Cerebellar cortex (tissue), 1 donor: ENCODE measurements around the gene MGP.

ENCODE experiments used
- DNase-seq: peaks from one replicate; pipeline ENCODE4 v3.0.0-alpha.2; 2015; ENCODE audit warnings: low spot score

Gene MGP

DNA sequence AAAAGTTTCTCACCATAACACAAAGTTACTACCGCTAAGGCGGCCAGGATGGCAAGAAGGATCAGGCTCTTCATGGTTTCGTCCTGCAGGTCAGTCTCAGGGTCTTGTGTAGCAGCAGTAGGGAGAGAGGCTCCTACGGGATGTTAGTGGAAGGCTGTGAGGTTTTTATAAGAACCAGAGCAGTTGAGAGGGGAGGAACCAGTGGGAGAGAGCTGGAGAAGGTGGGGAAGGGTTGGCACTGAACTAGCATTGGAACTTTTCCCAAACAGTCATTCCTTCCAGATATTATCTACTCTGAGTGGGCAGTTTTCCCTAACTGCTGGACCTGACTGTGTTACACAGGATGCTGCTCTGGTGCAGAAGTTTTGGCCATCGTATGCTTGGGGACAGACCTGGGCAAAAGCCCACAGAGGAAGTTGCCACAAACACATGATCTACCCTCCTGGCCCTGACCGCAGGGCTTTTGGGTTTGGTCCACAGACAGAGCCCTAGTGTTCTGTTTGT, at the start of gene MGP:
MGP (minus strand) TSS at position 137 of the 504 bp plus-strand sequence; CDS start at position 74, 63 bp downstream.
- DNase-seq = no peak

DNA sequence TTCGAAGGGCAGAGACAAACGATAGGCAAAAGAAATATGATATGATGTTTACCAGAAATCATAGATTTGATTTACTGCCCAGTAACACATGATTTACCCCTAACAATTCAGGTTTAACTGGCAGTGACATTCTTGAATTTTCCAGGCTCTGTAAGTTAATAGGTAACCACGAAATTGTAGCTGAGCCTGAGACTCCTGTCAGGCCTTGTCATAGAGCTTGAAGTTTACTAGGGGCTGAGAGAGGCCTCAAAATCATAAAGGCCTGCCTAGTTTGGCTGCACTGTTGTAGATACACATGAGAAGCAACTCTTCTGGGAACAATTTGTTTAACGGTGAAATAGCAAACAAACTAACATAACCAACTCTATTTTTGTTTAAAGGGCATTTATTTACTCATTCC, 49.4 kb upstream of the MGP start:
- no peak for DNase-seq

DNA sequence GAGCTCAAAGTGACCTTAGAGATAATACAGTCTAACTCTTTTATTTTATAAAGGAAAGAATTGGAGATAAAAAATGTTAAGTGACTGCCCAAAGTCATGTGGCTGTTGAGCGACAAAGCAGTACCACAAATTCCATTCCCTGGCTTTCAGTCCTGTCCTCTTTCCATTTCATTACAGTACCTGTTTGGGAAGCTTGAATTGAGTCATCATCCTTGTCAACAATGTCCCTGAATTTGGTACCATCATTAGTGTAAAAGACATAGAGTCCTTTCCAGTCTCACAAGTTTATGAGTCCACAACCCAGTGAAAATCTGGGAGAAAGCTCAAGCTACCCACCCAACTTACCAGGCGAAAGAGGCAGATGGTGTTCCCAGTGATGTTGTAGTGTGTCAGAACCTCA, 48.9 kb upstream of the MGP start:
- no peak for DNase-seq

DNA sequence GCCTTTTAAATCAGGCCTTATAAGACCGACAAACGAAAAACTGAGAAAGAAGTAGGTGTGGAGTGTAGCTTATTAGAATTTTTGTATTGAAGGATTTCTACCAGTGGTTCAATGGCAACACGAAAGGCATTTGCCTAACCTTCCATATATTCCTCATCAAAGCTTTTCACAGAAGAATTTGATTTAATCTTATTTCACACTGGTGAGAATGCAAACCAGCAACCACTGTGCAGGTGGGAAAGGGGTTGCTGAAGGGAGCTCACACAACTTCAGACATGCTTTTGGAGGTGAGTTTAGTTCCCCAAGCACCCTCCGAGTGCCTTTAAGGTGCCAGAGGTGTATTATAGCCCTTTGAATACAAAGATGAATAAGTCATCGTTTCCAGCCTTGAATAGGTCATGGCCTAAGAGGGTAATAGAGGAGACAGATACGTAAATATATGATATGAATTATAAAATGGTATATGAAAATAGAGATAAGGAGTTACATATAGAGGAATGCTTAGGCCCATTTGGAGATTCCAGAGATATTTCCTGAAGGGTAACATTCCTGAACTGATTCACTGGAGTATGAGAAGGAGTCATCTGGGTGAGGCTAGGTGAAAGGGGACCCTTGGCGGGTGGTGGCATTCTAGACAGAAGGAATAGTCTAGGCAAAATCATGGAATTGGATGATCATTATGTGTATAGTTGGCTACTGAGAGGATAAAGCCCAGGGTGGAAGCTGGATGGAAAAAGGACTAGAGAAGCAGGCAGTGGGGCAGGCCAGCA, 46.3 kb upstream of the MGP start:
- DNase-seq = no peak

DNA sequence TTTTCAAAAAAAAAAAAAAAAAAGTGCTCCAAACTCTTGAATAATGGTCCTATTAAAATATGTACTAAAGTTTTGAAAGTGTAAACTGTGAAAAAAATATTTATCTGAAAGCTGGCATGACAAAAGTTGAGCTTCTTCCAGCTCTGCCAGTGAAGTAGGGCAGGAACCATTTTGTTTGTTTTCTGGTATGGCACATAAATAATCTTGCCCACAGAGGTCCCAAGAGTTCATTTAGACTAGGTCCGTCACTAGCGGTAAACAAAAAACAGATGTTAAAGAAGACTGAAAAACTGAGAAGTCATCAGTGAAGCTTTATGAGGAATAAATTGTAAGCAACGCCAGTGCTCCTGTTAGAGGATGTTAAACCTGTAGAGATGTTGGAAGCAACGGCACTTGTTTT, 45.7 kb upstream of the MGP start:
- no peak for DNase-seq

DNA sequence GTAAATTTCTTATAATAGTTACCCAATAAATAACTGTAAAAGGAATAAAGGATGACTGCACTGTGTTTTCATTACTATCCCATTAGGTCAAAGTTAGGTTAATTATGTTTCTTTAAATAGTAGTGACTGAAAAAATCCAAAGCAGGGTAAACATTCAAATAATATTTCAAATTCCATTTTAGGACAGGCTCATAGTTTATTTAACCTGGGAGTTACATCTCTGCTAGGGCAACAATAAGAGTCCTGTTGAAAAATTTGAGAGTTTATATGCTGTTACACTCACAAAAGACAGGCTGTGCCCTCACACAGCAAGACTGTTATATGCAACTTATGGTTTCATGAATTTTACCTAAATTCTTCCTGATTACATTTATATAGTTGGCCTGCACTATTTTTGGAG, 44.6 kb upstream of the MGP start:
- DNase-seq = no peak

DNA sequence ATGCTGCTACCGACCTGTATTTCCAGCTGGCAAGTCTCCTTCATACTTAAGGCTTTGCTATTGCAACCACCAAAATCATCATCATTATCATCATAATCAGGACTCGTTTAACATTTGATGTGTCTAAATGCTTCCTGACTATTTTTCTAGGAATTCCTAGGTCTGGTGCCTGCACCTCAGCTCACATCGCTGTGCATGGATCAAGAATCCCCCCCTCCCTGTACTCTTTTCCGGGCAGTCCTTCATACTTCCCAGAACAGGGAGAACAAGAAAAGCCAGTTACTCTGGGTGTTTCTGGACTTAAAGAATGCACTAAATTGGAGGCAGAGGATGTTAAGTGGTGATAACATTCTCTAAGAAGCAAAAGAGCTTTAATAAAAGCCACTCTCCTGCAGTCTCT, 43.3 kb upstream of the MGP start:
- DNase-seq = no peak

DNA sequence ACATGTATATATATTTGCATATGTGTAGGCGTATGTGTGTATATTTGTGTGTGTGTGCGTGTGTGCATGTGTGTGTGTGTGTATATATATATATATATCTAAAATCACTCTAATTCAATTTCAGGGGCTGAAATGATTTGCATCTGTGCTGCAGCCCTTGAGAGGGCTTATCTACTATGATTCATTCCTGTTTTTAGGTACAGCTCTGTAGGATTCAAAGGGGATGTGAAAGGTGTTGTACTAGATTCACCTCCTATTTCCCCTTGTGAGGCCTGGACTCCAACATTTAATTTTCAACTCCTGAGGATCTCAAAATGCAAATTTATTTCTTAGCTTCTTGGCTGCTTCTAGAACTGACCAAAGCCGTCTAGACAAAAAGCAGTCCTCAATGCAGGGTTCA, 41.6 kb upstream of the MGP start:
- DNase-seq = no peak

DNA sequence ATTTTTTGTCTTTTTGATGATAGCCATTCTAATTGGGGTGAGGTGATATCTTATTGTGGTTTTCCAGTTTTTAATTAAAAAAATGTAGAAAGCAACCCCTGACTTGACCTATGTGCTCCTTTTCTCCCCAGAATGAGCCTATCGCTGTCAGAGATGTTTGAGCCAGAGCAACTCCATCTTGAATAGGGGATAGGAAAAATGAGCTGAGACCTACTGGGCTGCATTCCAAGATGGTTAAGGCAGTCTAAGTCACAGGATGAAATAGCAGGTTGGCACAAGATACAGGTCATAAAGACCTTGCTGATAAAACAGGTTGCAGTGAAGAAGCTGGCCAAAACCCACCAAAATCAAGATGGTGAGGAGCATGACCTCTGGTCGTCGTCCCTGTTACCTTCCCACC, 38.9 kb upstream of the MGP start:
- no peak for DNase-seq

DNA sequence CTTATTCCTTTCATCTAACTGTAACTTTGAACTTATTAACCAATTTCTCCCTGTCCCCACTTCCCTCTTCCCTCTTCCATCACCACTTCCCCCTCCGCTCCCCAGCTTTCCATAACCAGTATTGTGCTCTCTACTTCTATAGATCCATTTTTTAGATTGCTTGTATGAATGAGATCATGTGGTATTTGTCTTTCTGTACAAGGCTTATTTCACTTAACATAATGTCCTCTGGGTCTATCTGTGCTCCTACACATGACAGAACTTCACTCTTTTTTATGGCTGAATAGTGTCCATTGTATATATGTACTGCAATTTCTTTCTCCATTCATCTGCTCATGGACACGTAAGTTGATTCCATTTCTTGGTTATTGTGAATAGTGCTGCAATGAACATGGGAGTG, 38.3 kb upstream of the MGP start:
- no peak for DNase-seq

DNA sequence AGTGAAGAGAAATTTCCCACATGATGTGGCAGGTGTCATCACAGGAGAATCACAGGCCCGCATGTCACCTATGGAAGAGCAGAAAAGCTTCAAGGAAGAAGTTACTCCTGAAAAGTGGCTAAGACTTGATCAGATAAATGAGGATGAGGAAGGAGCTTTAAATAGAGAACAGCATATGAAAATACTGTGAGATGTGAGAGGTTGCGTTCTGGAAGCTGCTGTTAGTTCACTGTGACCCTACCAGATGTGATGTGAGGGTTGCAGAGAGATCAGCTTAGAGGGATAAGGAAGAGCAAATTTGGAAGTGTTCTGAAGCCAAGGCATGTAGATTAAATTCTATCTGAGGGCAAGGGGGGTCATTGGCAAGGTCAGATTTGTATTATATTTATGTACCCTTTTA, 35.6 kb upstream of the MGP start:
- no peak for DNase-seq

DNA sequence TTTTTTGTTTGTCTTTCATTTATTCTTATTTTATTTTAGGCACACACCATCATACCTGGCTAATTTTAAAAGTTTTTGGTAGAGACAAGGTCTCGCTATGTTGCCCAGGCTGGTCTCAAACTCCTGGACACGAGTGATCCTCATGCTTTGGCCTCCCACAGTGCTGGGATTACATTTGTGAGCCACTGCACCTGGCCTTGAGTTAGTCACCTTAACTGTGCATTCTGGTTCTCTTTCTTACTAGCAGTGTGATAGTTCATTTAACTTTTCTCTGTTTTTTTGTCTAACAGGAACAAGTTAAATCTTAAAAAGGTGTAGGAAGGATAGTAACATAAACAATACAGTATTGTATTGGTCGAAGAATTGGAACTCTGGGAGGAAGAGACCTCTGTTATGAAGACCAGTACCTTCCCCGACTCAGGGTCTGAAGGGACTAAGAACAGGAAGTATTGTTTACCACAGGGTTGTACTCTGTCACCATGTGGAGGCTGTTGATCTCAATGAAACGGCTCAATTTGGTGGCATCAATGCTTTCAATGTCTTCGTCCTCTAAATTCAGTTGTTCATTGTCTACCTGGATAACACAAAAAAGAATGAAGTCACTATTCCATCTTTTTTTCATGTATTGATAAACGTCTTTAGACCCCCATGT, 34.9 kb upstream of the MGP start:
- no peak for DNase-seq

DNA sequence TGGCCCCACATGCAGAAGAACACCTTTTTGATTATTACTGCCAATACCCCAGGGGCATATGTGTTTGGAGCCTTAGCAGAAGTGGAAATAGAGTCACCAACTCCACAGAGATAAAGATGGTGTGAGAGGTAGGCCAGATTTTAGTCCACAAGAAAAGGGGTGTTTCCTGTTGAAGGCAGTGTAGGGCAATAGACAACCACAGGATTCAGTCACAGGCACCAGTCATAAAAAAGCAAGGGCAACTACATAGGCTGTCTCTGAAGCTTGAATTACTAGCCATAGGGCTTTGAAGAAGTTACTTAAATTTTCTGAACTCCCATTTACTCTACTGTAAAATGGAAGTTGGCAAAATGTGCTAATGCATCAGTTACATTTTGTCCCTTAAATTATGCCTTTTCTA, 33.8 kb upstream of the MGP start:
- no peak for DNase-seq

DNA sequence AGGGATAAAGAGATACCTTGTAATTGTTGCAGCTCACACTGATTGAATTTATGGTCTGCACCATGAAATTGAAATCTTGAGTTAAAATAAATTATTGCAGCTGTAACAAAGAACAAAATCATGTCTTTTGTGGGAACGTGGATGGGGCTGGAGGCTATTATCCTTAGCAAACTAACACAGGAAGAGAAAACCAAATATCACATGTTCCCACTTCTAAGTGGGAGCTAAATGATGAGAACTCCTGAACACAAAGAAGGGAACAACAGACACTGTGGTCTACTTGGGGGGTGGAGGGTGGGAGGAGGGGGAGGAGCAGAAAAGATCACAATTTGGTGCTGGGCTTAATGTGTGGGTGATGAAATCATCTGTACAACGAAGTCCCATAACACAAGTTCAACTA, 30.1 kb upstream of the MGP start:
- DNase-seq = no peak

DNA sequence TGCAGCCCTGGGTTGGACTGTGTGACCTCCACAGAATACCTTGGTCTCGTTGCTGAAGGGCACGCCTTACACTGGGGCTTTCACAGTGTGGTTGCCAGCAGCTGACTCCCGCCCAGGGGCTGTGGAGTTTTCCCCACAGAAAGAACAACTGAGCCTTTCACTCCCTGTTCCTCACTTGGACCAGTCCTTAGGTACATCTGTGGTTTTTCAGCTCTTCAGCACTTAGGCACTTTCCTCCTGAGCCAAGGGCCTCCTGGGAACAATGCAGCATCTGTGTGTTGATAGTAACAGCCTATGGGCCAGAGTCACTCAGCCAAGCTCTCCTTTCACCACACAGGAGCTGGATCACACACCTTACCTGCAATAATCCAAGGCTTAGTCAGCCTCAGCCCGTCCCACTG, 27.7 kb upstream of the MGP start:
- no peak for DNase-seq

DNA sequence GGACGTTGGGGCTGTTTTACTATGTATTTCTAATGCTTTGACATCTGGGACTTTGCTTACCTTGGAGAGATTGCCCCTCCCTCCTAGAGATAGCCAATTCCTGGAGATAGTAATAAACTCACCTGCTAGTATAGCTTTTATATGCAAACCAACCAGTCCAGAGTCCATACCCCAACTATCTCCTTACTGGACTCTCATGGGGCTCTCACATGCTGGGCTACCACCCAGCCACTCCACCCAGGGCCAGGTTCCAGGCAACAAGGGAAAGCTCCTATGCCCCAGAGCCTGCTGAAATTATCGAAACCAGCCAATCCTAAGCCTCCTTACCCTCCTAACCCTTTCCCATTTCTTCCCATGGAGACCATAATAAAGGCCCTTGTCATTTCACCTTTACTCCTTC, 25.5 kb upstream of the MGP start:
- no peak for DNase-seq

DNA sequence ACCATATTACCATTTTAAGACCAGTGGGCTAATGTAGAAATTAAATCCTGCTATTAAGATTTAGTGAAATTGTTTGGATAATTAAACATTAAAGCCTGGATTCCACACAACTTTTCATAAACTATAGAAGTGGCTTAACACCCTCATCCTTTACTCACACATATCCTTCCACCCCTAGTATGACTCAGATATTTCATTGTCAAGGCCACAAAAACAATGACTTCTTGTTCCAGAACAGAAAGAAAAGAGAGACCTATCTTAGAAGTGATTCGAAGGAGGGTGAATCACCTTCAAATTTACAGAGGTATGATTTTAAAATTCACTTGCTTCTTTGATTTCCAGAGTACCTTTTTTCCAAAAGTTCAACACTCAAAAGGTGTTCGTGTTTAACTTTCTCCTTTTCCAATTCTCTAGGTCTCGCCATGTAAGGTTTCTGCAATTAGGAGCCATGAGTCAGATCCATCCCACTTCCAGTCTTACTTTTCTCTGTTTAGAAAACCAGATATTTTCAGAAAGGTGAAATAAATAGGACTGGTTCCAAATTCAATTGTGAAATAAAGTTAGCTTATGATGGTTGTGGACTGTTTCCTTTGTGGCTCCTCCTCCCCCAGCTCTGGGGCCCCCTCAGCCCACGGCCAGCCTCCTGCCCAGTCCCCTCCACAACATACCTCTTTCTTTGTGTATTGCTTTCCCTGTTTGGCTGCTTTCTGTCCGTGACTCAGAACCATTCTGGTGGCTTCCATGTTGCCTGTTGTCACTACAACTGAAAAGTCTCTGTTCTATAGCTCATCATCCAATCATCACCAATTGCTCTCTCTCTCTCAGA, 24.6 kb upstream of the MGP start:
- no peak for DNase-seq

DNA sequence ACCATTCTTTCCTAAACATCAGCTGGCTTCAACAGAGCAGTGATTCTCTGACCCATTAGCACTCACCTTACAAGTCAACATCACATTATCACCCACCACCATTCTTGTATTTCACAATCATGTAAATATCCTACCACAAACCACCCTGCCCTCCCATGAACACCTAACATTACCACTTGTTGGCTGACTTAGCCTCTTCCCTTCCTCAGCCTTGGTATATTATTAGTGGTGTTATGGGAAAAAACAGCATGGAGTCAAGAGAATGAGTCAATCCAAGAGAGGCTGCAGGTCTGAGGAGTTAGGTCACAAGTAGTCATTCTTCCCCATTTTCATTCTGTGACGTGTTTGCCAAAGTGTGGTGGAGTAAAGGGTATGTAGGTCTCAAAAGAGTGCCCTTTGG, 22.3 kb upstream of the MGP start:
- no peak for DNase-seq

DNA sequence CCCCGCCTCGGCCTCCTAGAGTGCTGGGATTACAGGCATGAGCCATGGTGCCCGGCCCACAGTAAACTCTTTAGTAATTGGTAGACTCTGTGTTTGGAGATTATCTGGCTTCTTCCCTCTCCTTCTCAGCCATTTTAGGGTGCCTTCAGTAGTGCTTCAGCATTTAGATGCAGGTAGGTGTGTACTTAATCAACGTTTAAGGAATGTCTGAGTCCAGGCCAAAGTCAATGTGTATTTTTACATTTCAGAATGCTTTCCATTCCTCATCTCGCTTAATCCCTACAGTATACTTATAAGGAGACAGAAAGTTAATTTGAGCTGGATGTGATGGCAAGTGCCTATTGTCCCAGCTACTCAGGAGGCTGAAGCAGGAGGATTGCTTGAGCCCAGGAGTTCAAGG, 20.5 kb upstream of the MGP start:
- no peak for DNase-seq

DNA sequence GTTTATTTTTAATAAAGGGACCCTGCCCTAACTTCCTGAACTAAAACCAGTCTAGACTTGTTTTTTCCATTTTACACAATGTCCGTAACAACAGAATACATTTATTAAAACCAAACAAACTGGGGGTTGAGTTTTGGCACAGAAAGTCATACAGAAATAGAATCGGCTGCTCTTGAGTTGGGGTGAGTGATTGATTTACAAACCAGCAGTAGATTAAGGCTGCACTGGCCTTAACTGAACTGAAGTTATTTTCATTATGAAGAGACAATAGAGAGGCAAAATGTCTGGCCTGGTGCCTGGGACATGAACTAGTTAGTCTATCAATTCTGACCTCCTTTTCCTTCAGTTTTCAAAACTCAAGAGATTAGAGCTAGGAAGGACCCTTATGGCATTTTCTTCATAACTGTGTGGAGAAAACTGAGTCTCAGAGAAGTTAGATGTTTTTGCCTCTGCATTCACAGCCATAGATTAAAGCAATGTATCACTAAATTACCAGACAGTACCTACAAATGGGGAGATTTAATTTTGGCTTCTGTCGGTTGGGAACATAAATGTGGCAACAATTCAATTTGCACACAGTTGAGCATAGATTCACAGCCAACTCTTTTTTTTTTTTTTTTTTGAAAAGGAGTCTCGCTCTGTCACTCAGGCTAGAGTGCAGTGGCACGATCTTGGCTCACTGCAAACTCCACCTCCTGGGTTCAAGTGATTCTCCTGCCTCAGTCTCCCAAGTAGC, 19.8 kb upstream of the MGP start:
- DNase-seq = peak; percentile 23

DNA sequence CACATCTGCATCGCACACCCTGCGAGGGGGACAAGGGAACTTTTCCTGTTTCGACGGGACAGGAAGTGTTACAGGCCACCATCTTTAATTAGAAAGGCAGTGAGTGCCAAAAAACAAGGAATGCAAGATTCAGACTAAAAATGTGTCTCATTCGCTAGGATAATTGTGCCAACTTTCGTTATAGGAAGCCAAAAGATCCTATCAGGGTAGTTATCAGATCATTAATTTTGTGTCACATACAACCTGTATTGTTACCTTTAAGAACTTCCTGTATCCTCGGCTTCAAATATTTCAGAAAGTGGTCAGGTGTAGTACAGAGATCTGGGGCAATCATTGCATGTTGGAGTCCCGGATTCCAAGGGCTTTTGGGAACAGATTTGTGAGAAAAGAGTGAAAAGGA, 19.2 kb upstream of the MGP start:
- DNase-seq = no peak

DNA sequence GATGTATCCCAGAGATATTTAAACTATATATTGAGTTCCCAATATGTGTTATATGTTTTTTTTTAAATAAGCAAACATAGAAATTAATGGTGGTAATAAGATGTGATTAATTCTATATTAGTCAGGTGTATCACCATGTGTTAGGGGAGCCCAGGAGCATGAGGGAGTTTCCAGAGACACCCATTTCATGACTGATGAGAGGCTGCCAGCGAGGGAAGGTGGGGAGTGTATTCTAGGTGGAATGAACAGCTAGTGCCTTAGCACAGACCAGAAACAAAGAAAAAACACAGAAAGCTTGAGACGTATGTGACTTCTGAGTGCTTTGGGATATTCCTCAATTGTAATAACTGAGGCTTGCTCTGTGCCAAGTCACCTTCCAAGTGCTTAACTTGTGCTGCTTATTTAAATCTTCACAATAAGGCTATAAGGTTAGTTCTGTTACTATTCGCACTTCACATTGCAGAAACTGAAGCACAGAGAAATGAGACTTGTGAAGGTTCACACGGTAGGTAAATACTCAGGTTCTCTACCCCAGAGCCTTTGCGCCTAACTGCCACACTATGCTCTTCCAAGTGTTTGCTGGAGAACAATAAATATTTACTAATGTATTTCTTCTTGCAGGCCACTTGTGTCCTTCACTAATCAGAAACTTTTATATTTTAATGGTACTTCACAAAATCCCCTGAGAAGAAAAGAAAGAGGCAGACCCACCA, 17.9 kb upstream of the MGP start:
- no peak for DNase-seq
